AG10803 (cell line): ENCODE results near the gene APMAP.

Source experiments
- DNase-seq: peaks from one replicate; pipeline ENCODE4 v3.0.0; 2010; ENCODE audit warnings: low read depth
- H3K4me3 ChIP-seq: 2 replicates; pipeline ENCODE4 v1.5.1; 2011; ENCODE audit warnings: mild to moderate bottlenecking, low read length, control low read depth
- CTCF ChIP-seq: conservative IDR thresholded peaks from 2 replicates; pipeline ENCODE4 v1.5.1; 2011; ENCODE audit warnings: mild to moderate bottlenecking, low read length, control low read depth, inconsistent platforms

The APMAP gene

GRCh38 chr20:25018841-25019240, 26.3 kb upstream of the APMAP start:
- TF ChIP-seq CTCF, result no peak
- no peak overlapping the region for H3K4me3 ChIP-seq
- DNase-seq, result no peak

GRCh38 chr20:25018425-25018824, 25.9 kb upstream of the APMAP start:
- no peak overlapping the region for H3K4me3 ChIP-seq
- no peak for TF ChIP-seq CTCF
- no peak for DNase-seq

GRCh38 chr20:25017257-25017803, 24.8 kb upstream of the APMAP start:
- no peak for DNase-seq
- no peak for TF ChIP-seq CTCF
- H3K4me3 ChIP-seq, result no peak overlapping the region

GRCh38 chr20:25016471-25016870, 23.9 kb upstream of the APMAP start:
- no peak for DNase-seq
- TF ChIP-seq CTCF, result no peak
- H3K4me3 ChIP-seq, result no peak overlapping the region

GRCh38 chr20:25015986-25016385, 23.4 kb upstream of the APMAP start:
- no peak for DNase-seq
- TF ChIP-seq CTCF, result no peak
- no peak overlapping the region for H3K4me3 ChIP-seq

- H3K4me3 ChIP-seq, result no peak overlapping the region
Observed at GRCh38 chr20:25014816-25015215, 22.3 kb upstream of the APMAP start.

More at GRCh38 chr20:25014816-25015215, 22.3 kb upstream of the APMAP start:
- TF ChIP-seq CTCF, result no peak
- DNase-seq, result no peak
